Body of pancreas (tissue), 4 donors: ENCODE measurements around the gene TMEM271.

Source experiments
- POLR2A ChIP-seq, 3 donors: fragments of 450-650 bp; IDR thresholded peaks; one replicate each; pipeline ENCODE4 v1.6.1; 2016; ENCODE audit warnings: antibody characterized with exemption in 3 of 3, mild to moderate bottlenecking in 2 of 3
- TF ChIP-seq, protein P1 (sequence below), 7 experiments: fragments of 450-650 bp in 4 of 7; fragments of 200-600 bp in 3 of 7; sonication (generic) in 3 of 7; IDR thresholded peaks; one replicate each; pipeline ENCODE4 v1.5.1; 2016 to 2019; ENCODE audit warnings: antibody characterized with exemption in 7 of 7

- TF ChIP-seq, protein P1, sequence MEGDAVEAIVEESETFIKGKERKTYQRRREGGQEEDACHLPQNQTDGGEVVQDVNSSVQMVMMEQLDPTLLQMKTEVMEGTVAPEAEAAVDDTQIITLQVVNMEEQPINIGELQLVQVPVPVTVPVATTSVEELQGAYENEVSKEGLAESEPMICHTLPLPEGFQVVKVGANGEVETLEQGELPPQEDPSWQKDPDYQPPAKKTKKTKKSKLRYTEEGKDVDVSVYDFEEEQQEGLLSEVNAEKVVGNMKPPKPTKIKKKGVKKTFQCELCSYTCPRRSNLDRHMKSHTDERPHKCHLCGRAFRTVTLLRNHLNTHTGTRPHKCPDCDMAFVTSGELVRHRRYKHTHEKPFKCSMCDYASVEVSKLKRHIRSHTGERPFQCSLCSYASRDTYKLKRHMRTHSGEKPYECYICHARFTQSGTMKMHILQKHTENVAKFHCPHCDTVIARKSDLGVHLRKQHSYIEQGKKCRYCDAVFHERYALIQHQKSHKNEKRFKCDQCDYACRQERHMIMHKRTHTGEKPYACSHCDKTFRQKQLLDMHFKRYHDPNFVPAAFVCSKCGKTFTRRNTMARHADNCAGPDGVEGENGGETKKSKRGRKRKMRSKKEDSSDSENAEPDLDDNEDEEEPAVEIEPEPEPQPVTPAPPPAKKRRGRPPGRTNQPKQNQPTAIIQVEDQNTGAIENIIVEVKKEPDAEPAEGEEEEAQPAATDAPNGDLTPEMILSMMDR (IDR thresholded peaks at IDR 0.05), result no peak
- TF ChIP-seq POLR2A (IDR thresholded peaks at IDR 0.05), result no peak
These were observed 5.3 kb downstream of the TMEM271 start for GRCh38 chr4:570754-571153.
